HCT116 (cell line): ENCODE results near the gene UTS2R. TPM values are rescaled to one million over a fixed set of nuclear protein-coding genes. Genes with fewer than 3 reads are reported as not detected.

Source experiments
- ATAC-seq: fragments of 200-7000 bp; cut with Tn5 transposase; 2 replicates; pipeline ENCODE4 v1.9.1; 2020; ENCODE audit warnings: mild to moderate bottlenecking, moderate library complexity
- Bru-seq: library from RNA; stranded (reverse); fragments of 400-500 nt; gene quantifications from one replicate; lab custom pipeline; 2021; lab: Mats Ljungman, UMichigan
- BruChase-seq, 2 experiments: library from RNA; stranded (reverse); fragments of 400-500 nt; gene quantifications; one replicate each; lab custom pipeline; 2021; lab: Mats Ljungman, UMichigan
- BruUV-seq: library from RNA; stranded (reverse); fragments of 400-500 nt; replicated peaks from 2 replicates; lab custom pipeline; 2021; lab: Mats Ljungman, UMichigan
- CTCF ChIA-PET: fragments of 300-600 bp; sonication (Branson Sonifier 250); formaldehyde crosslinking; loops from one replicate; lab custom pipeline; 2021; ENCODE audit warnings: antibody characterized with exemption; lab: Charles Lee
- POLR2A ChIA-PET: fragments of 300-600, 350-600 bp; sonication (Branson Sonifier 250); formaldehyde crosslinking; loops from one replicate; lab custom pipeline; 2021; ENCODE audit warnings: antibody characterized with exemption; lab: Charles Lee
- RAD21 ChIA-PET, 2 experiments: fragments of 300-600 bp; sonication (Branson Sonifier 250); formaldehyde crosslinking; loops; one replicate each; lab custom pipeline; 2023; ENCODE audit warnings: low total read pairs in 2 of 2; ENCODE audit not compliant: uncharacterized antibody in 2 of 2, unreplicated experiment in 2 of 2, low non-redundant PET in 1 of 2; lab: Charles Lee
- DNase-seq: peaks from one replicate; pipeline ENCODE4 v3.0.0-alpha.2; 2010; ENCODE audit warnings: low read depth, low spot score
- H2AFZ ChIP-seq: fragments of 200-600 bp; shearing (Covaris generic), sonication (generic); 2 replicates; pipeline ENCODE4 v1.6.1; 2017; ENCODE audit warnings: low read depth, mixed run types, mixed read lengths, antibody characterized with exemption, low read length; ENCODE audit not compliant: poor library complexity, severe bottlenecking
- H3K27ac ChIP-seq: 2 replicates; pipeline ENCODE4 v1.5.1; 2012; ENCODE audit warnings: low read depth, low read length
- H3K27me3 ChIP-seq: fragments of 200-600 bp; sonication (generic); 2 replicates; pipeline ENCODE4 v1.6.1; 2016; ENCODE audit warnings: mixed run types, low read length, mixed read lengths; ENCODE audit not compliant: insufficient read depth
- H3K36me3 ChIP-seq, 2 experiments: fragments of 200-500 bp in 1 of 2; fragments of 200-600 bp in 1 of 2; sonication (Bioruptor generic) in 1 of 2; sonication (generic) in 1 of 2; 2 replicates each; pipeline versions ENCODE4 v1.5.1 to v1.6.1; 2014 to 2016; ENCODE audit warnings: low read length in 2 of 2, inconsistent platforms in 1 of 2, mixed read lengths in 1 of 2, mixed run types in 1 of 2; ENCODE audit not compliant: insufficient read depth in 2 of 2, control insufficient read depth in 1 of 2
- H3K4me1 ChIP-seq, 2 experiments: fragments of 200-600 bp in 1 of 2; sonication (generic) in 1 of 2; 2 replicates each; pipeline versions ENCODE4 v1.5.1 to v1.6.1; 2012 to 2017; ENCODE audit warnings: low read length in 2 of 2, inconsistent platforms in 1 of 2, mild to moderate bottlenecking in 1 of 2, mixed read lengths in 1 of 2, mixed run types in 1 of 2, moderate library complexity in 1 of 2; ENCODE audit not compliant: insufficient read depth in 2 of 2, control insufficient read depth in 1 of 2
- H3K4me2 ChIP-seq: fragments of 200-600 bp; sonication (generic); 2 replicates; pipeline ENCODE4 v1.6.1; 2017; ENCODE audit warnings: mixed run types, low read length, mixed read lengths
- H3K4me3 ChIP-seq, 2 experiments: fragments of 200-600 bp in 1 of 2; sonication (generic) in 1 of 2; replicated peaks in 1 of 2; 2 replicates each; pipeline ENCODE4 v1.5.1; 2011 to 2016; ENCODE audit warnings: low read length in 2 of 2, control low read depth in 1 of 2, low read depth in 1 of 2, mild to moderate bottlenecking in 1 of 2, mixed read lengths in 1 of 2, mixed run types in 1 of 2
- H3K79me2 ChIP-seq: fragments of 200-600 bp; sonication (generic); 2 replicates; pipeline ENCODE4 v1.6.1; 2017; ENCODE audit warnings: mild to moderate bottlenecking, mixed run types, low read length, moderate library complexity, mixed read lengths; ENCODE audit not compliant: insufficient read depth
- H3K9ac ChIP-seq: fragments of 200-600 bp; sonication (generic); 2 replicates; pipeline ENCODE4 v1.6.1; 2016; ENCODE audit warnings: low read length, mixed read lengths
- H3K9me2 ChIP-seq: fragments of 200-600 bp; sonication (generic), shearing (Covaris generic); 2 replicates; pipeline ENCODE4 v1.6.1; 2017; ENCODE audit warnings: mixed run types, mild to moderate bottlenecking, moderate library complexity; ENCODE audit not compliant: insufficient read depth
- H3K9me3 ChIP-seq, 2 experiments: fragments of 200-500 bp in 1 of 2; fragments of 200-600 bp in 1 of 2; sonication (Bioruptor generic) in 1 of 2; sonication (generic) in 1 of 2; 2 replicates each; pipeline ENCODE4 v1.6.1; 2014 to 2017; ENCODE audit warnings: low read length in 2 of 2, mixed read lengths in 2 of 2, inconsistent platforms in 1 of 2, low read depth in 1 of 2, mild to moderate bottlenecking in 1 of 2, mixed run types in 1 of 2, moderate library complexity in 1 of 2; ENCODE audit not compliant: control insufficient read depth in 1 of 2, insufficient read depth in 1 of 2
- H4K20me1 ChIP-seq: fragments of 200-600 bp; sonication (generic), shearing (Covaris generic); 2 replicates; pipeline ENCODE4 v1.6.1; 2017; ENCODE audit warnings: mixed run types, mild to moderate bottlenecking, moderate library complexity; ENCODE audit not compliant: insufficient read depth
- ATF3 ChIP-seq: IDR thresholded peaks from 2 replicates; pipeline ENCODE4 v1.6.1; 2012
- CBX3 ChIP-seq: IDR thresholded peaks from 2 replicates; pipeline ENCODE4 v1.6.1; 2012; ENCODE audit warnings: low read depth
- ELF1 ChIP-seq: IDR thresholded peaks from 2 replicates; pipeline ENCODE4 v1.6.1; 2012; ENCODE audit warnings: low read depth, borderline replicate concordance
- EZH2 ChIP-seq: fragments of 200-600 bp; sonication (generic); IDR thresholded peaks from 2 replicates; pipeline ENCODE4 v1.6.1; 2017; ENCODE audit warnings: antibody characterized with exemption, mixed run types
- EZH2phosphoT487 ChIP-seq: fragments of 200-600 bp; IDR thresholded peaks from 2 replicates; pipeline ENCODE4 v1.6.1; 2018; ENCODE audit warnings: antibody characterized with exemption, borderline replicate concordance
- POLR2AphosphoS5 ChIP-seq: IDR thresholded peaks from 2 replicates; pipeline ENCODE4 v1.6.1; 2011; ENCODE audit warnings: mild to moderate bottlenecking, low read depth, low read length, moderate library complexity
- RAD21 ChIP-seq: IDR thresholded peaks from 2 replicates; pipeline ENCODE4 v1.6.1; 2012; ENCODE audit warnings: low read depth, mild to moderate bottlenecking
- TCF7L2 ChIP-seq: IDR thresholded peaks from 2 replicates; pipeline ENCODE4 v1.7.0; 2011; ENCODE audit warnings: borderline replicate concordance, inconsistent platforms; ENCODE audit not compliant: insufficient read depth, insufficient read length; ENCODE audit errors: extremely low read depth
- YY1 ChIP-seq: IDR thresholded peaks from 2 replicates; pipeline ENCODE4 v1.6.1; 2011; ENCODE audit warnings: low read length, low read depth, moderate library complexity, mild to moderate bottlenecking; ENCODE audit not compliant: insufficient replicate concordance; ENCODE audit errors: extremely low read depth
- ZBTB33 ChIP-seq: IDR thresholded peaks from 2 replicates; pipeline ENCODE4 v1.6.1; 2011; ENCODE audit warnings: mild to moderate bottlenecking, low read length, moderate library complexity; ENCODE audit not compliant: insufficient replicate concordance; ENCODE audit errors: extremely low read depth
- ZNF274 ChIP-seq: fragments of 200-500 bp; sonication (Bioruptor generic); IDR thresholded peaks from 2 replicates; pipeline ENCODE4 v1.6.1; 2014; ENCODE audit warnings: mild to moderate bottlenecking, low read depth, low read length, inconsistent platforms
- intact Hi-C: fragments of 100-400 bp; cut with micrococcal nuclease; formaldehyde crosslinking; loops from 2 replicates; pipeline ENCODE4 v1.10.0; 2022
- long read RNA-seq: library from polyadenylated mRNA; unstranded; transcript quantifications from one replicate; pipeline ENCODE4 v2.0.0, GENCODE V29; 2021; ENCODE audit not compliant: unreplicated experiment
- polyA plus RNA-seq: library from polyadenylated mRNA; unstranded; fragments of >200 nt; gene quantifications from 2 replicates; pipeline ENCODE4 v1.2.1, GENCODE V29; 2012; ENCODE audit warnings: missing spikeins
- total RNA-seq: library from RNA; stranded (reverse); gene quantifications from one replicate; pipeline ENCODE4 v1.2.1, GENCODE V29; 2021; ENCODE audit not compliant: unreplicated experiment
- TF ChIP-seq, protein P1 (sequence below), 3 experiments: fragments of 200-600 bp in 1 of 3; sonication (generic) in 1 of 3; IDR thresholded peaks in 2 of 3; conservative IDR thresholded peaks in 1 of 3; 2 replicates each; pipeline ENCODE4 v1.5.1; 2012 to 2017; ENCODE audit warnings: low read depth in 2 of 3, low read length in 2 of 3, antibody characterized with exemption in 1 of 3, borderline replicate concordance in 1 of 3, control low read depth in 1 of 3, mild to moderate bottlenecking in 1 of 3, mixed read lengths in 1 of 3, mixed run types in 1 of 3, moderate library complexity in 1 of 3; ENCODE audit not compliant: insufficient read depth in 1 of 3

Gene UTS2R
- total RNA-seq = not detected
- polyA plus RNA-seq = 0.07 TPM in 1 of 2 replicates, not detected in the other
- not detected for Bru-seq, nascent RNA
- BruChase-seq, experiment 1, labeled RNA remaining after a 6-hour chase = not detected
- not detected for BruChase-seq, experiment 2, labeled RNA remaining after a 2-hour chase
- long read RNA-seq = 0 reads

- no peak within 1 kb of the TSS for H3K4me3 ChIP-seq
- TF ChIP-seq, protein P1, sequence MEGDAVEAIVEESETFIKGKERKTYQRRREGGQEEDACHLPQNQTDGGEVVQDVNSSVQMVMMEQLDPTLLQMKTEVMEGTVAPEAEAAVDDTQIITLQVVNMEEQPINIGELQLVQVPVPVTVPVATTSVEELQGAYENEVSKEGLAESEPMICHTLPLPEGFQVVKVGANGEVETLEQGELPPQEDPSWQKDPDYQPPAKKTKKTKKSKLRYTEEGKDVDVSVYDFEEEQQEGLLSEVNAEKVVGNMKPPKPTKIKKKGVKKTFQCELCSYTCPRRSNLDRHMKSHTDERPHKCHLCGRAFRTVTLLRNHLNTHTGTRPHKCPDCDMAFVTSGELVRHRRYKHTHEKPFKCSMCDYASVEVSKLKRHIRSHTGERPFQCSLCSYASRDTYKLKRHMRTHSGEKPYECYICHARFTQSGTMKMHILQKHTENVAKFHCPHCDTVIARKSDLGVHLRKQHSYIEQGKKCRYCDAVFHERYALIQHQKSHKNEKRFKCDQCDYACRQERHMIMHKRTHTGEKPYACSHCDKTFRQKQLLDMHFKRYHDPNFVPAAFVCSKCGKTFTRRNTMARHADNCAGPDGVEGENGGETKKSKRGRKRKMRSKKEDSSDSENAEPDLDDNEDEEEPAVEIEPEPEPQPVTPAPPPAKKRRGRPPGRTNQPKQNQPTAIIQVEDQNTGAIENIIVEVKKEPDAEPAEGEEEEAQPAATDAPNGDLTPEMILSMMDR (IDR thresholded peaks at IDR 0.05 in 2 of 3, conservative IDR thresholded peaks at IDR 0.05 in 1 of 3; ENCODE audit: borderline replicate concordance in 1 of 3, insufficient read depth in 1 of 3, low read depth in 2 of 3, low read length in 2 of 3) = no peak
- TF ChIP-seq CBX3 (no peak), POLR2AphosphoS5 (no peak), YY1 (no peak), ATF3 (no peak), EZH2 (no peak), RAD21 (no peak), EZH2phosphoT487 (no peak), TCF7L2 (no peak), ELF1 (no peak), ZNF274 (no peak), ZBTB33 (no peak)
- TF ChIP-seq, all 23 proteins: peak for 0
- no peaks in the 10 kb centered on the region for H4K20me1 ChIP-seq
- no peaks in the 10 kb centered on the region for H3K36me3 ChIP-seq
- no peak for ATAC-seq
- BruUV-seq = no TSS peak
- no peak within 1 kb of the TSS for H3K27ac ChIP-seq
- H3K9me3 ChIP-seq = no peaks in the 10 kb centered on the region
- no peak within 1 kb of the TSS for H2AFZ ChIP-seq
- intact Hi-C loops = no loop called here
- H3K9ac ChIP-seq = no peak within 1 kb of the TSS
- H3K79me2 ChIP-seq = no peaks in the 10 kb centered on the region
- no peaks in the 10 kb centered on the region for H3K9me2 ChIP-seq
- no peak within 1 kb of the TSS for H3K4me2 ChIP-seq
- peaks cover 14 to 19% of the 10 kb centered on the region in 2 experiments for H3K4me1 ChIP-seq
- no peaks in the 10 kb centered on the region for H3K27me3 ChIP-seq
- ChIA-PET RAD21 (no interaction called here), CTCF (no interaction called here), POLR2A (no interaction called here)
- DNase-seq = no peak
Observed at GRCh38 chr17:82371333-82372248, at the start of gene UTS2R. Gene UTS2R, plus strand, starts transcription at chr17:82371765. Its CDS starts 2,560 bp downstream, at chr17:82374325.
